ENCODE results near the gene AK5.

The AK5 gene

GRCh38 chr1:77592906-77593305, 311.1 kb downstream of the AK5 start:
- no peak for DNase-seq (ENCODE audit: low read depth)

GRCh38 chr1:77594366-77595112, 312.7 kb downstream of the AK5 start:
- no peak for DNase-seq (ENCODE audit: low read depth)

GRCh38 chr1:77597310-77597709, 315.5 kb downstream of the AK5 start:
- DNase-seq (ENCODE audit: low read depth) = no peak

GRCh38 chr1:77605246-77606026, 323.6 kb downstream of the AK5 start:
- DNase-seq (ENCODE audit: low read depth) = peak; percentile 18

- no peak for DNase-seq (ENCODE audit: low read depth)
Measured at GRCh38 chr1:77608893-77609292, 327.1 kb downstream of the AK5 start.
